Natural killer cell (primary cell): ENCODE results near the gene ACOX3. TPM values are rescaled to one million over a fixed set of nuclear protein-coding genes. Genes with fewer than 3 reads are reported as not detected.

Experiments used
- ATAC-seq, 3 donors: fragments of 150-1000 bp in 2 of 3; fragments of 200-7000 bp in 1 of 3; cut with Tn5 transposase; 1 replicate in 1 of 3; 2 replicates in 2 of 3; pipeline ENCODE4 v1.10.0; 2021; ENCODE audit warnings: mild to moderate bottlenecking in 2 of 3, moderate library complexity in 2 of 3
- DNase-seq, 2 donors: peaks; one replicate each; pipeline versions ENCODE4 v3.0.0 to v3.0.0-alpha.2; 2013 to 2021; ENCODE audit warnings: mixed read lengths in 1 of 2
- H3K27ac ChIP-seq: one replicate; pipeline ENCODE4 v1.5.1; 2013; ENCODE audit warnings: mild to moderate bottlenecking, low read length
- H3K27me3 ChIP-seq: one replicate; pipeline ENCODE4 v1.6.1; 2013; ENCODE audit warnings: low read length; ENCODE audit not compliant: control insufficient read depth, insufficient read depth
- H3K36me3 ChIP-seq: one replicate; pipeline ENCODE4 v1.6.1; 2013; ENCODE audit warnings: low read length; ENCODE audit not compliant: control insufficient read depth, insufficient read depth
- H3K4me1 ChIP-seq: one replicate; pipeline ENCODE4 v1.6.1; 2013; ENCODE audit warnings: low read length; ENCODE audit not compliant: control insufficient read depth, insufficient read depth
- H3K4me3 ChIP-seq: one replicate; pipeline ENCODE4 v1.5.1; 2013; ENCODE audit warnings: low read length
- H3K9me3 ChIP-seq: one replicate; pipeline ENCODE4 v1.6.1; 2013; ENCODE audit warnings: low read length; ENCODE audit not compliant: control insufficient read depth, insufficient read depth
- H3K27ac Mint-ChIP-seq, 2 donors: one replicate each; pipeline ENCODE4 v1.8.0; 2022; ENCODE audit warnings: mild to moderate bottlenecking in 2 of 2, mixed read lengths in 2 of 2, moderate library complexity in 1 of 2
- H3K27me3 Mint-ChIP-seq, 2 donors: one replicate each; pipeline ENCODE4 v1.8.0; 2022; ENCODE audit warnings: low read depth in 2 of 2, mixed read lengths in 2 of 2
- H3K36me3 Mint-ChIP-seq: one replicate; pipeline ENCODE4 v1.8.0; 2022; ENCODE audit warnings: mixed read lengths
- H3K4me1 Mint-ChIP-seq, 2 donors: one replicate each; pipeline ENCODE4 v1.8.0; 2022; ENCODE audit warnings: mixed read lengths in 2 of 2
- H3K4me3 Mint-ChIP-seq: one replicate; pipeline ENCODE4 v1.8.0; 2022; ENCODE audit warnings: mild to moderate bottlenecking, moderate library complexity, mixed read lengths
- H3K9me3 Mint-ChIP-seq, 2 donors: one replicate each; pipeline ENCODE4 v1.8.0; 2022; ENCODE audit warnings: mixed read lengths in 2 of 2
- CTCF ChIP-seq: fragments of 200-600 bp; IDR thresholded peaks from one replicate; pipeline ENCODE4 v1.8.0; 2022; ENCODE audit warnings: antibody characterized with exemption
- WGBS: methylation state at CpG from one replicate; pipeline ENCODE4 v1.1.7; 2013; ENCODE audit warnings: missing lambda C conversion rate; ENCODE audit not compliant: insufficient coverage; 5-methylcytosine and 5-hydroxymethylcytosine counted together
- intact Hi-C: fragments of 100-400 bp; cut with micrococcal nuclease; formaldehyde crosslinking; loops from one replicate; pipeline ENCODE4 v1.14.2; 2022
- total RNA-seq, 4 donors: library from RNA; stranded (reverse); fragments of 120-200 nt in 1 of 4; gene quantifications; one replicate each; pipeline versions ENCODE4 v1.2.3 to v1.2.4, GENCODE V29; 2013 to 2022

ACOX3 gene
- total RNA-seq, 3 donors from 2014 or later (not counting 1 experiment from before 2014, with no cell fraction given), result 12.4 to 18.3 (median 15.4) TPM

GRCh38 chr4:8391071-8391470 lies 49.5 kb downstream of the ACOX3 start:
- H3K36me3 ChIP-seq, result peaks cover 31% of the 10 kb centered on the region

GRCh38 chr4:8390577-8390976 lies 49.9 kb downstream of the ACOX3 start:
- intact Hi-C loops, result no loop called here
- no peaks in the 10 kb centered on the region for H3K9me3 Mint-ChIP-seq
- DNase-seq, result no peak
- 93% methylated on average over 5 of the region's 5 CpGs for WGBS
- no peak overlapping the region for H3K27ac Mint-ChIP-seq
- Histone ChIP-seq H3K27ac (no peak overlapping the region), H3K36me3 (peaks cover 34% of the 10 kb centered on the region), H3K4me3 (no peak overlapping the region), H3K9me3 (no peaks in the 10 kb centered on the region), H3K27me3 (no peaks in the 10 kb centered on the region), H3K4me1 (no peaks in the 10 kb centered on the region)
- no peak for ATAC-seq
- TF ChIP-seq CTCF, result no peak
- no peaks in the 10 kb centered on the region for H3K36me3 Mint-ChIP-seq
- H3K4me1 Mint-ChIP-seq, result no peaks in the 10 kb centered on the region
- no peak overlapping the region for H3K4me3 Mint-ChIP-seq
- H3K27me3 Mint-ChIP-seq, result no peaks in the 10 kb centered on the region

More at GRCh38 chr4:8391071-8391470, 49.5 kb downstream of the ACOX3 start:
- no peaks in the 10 kb centered on the region for H3K36me3 Mint-ChIP-seq
- no peaks in the 10 kb centered on the region for H3K9me3 Mint-ChIP-seq
- H3K4me3 Mint-ChIP-seq, result no peak overlapping the region
- Histone ChIP-seq H3K4me1 (no peaks in the 10 kb centered on the region), H3K27me3 (no peaks in the 10 kb centered on the region), H3K4me3 (no peak overlapping the region), H3K27ac (no peak overlapping the region), H3K9me3 (no peaks in the 10 kb centered on the region)
- no peak for ATAC-seq
- no peak for TF ChIP-seq CTCF
- no peaks in the 10 kb centered on the region for H3K4me1 Mint-ChIP-seq
- WGBS, result 93% methylated on average over 7 of the region's 7 CpGs
- no peak overlapping the region for H3K27ac Mint-ChIP-seq
- DNase-seq, result no peak
- intact Hi-C loops, result no loop called here
- H3K27me3 Mint-ChIP-seq, result no peaks in the 10 kb centered on the region

GRCh38 chr4:8388528-8388870 lies 52.0 kb downstream of the ACOX3 start:
- no peaks in the 10 kb centered on the region for H3K27me3 ChIP-seq
- no peaks in the 10 kb centered on the region for H3K27me3 Mint-ChIP-seq
- H3K27ac Mint-ChIP-seq, result no peak overlapping the region
- H3K9me3 ChIP-seq, result no peaks in the 10 kb centered on the region
- H3K4me1 Mint-ChIP-seq, result no peaks in the 10 kb centered on the region
- no peaks in the 10 kb centered on the region for H3K9me3 Mint-ChIP-seq
- DNase-seq, result no peak
- no peaks in the 10 kb centered on the region for H3K36me3 Mint-ChIP-seq
- ATAC-seq, result no peak
- 94% methylated on average over 12 of the region's 12 CpGs for WGBS
- peaks cover 29% of the 10 kb centered on the region for H3K36me3 ChIP-seq
- intact Hi-C loops, result no loop called here
- TF ChIP-seq CTCF, result no peak
- H3K4me3 ChIP-seq, result no peak overlapping the region
- no peak overlapping the region for H3K4me3 Mint-ChIP-seq
- H3K4me1 ChIP-seq, result no peaks in the 10 kb centered on the region
- H3K27ac ChIP-seq, result no peak overlapping the region

- no peak overlapping the region for H3K4me3 ChIP-seq
- H3K9me3 Mint-ChIP-seq, result no peaks in the 10 kb centered on the region
- 98% methylated on average over 33 of the region's 33 CpGs for WGBS
- H3K36me3 ChIP-seq, result peaks cover 29% of the 10 kb centered on the region
- H3K27me3 ChIP-seq, result no peaks in the 10 kb centered on the region
- H3K4me1 ChIP-seq, result no peaks in the 10 kb centered on the region
- no peaks in the 10 kb centered on the region for H3K9me3 ChIP-seq
- H3K4me1 Mint-ChIP-seq, result no peaks in the 10 kb centered on the region
- intact Hi-C loops, result no loop called here
- no peak overlapping the region for H3K27ac Mint-ChIP-seq
- H3K36me3 Mint-ChIP-seq, result no peaks in the 10 kb centered on the region
- DNase-seq (no peak), ATAC-seq (no peak)
- H3K27ac ChIP-seq, result no peak overlapping the region
- no peaks in the 10 kb centered on the region for H3K27me3 Mint-ChIP-seq
- H3K4me3 Mint-ChIP-seq, result no peak overlapping the region
- TF ChIP-seq CTCF, result no peak
Measured at GRCh38 chr4:8387615-8388527, 52.7 kb downstream of the ACOX3 start.
